DMS 273 (cell line): ENCODE results near the gene NTHL1.
A peak's percentile ranks its signal among the peaks of the same experiment; 100 is the strongest.

Experiments
- DNase-seq: peaks from one replicate; lab custom pipeline; 2025; ENCODE audit not compliant: unreplicated experiment; lab: John Stamatoyannopoulos, UW

NTHL1 gene

GRCh38 chr16:2047330-2048115, at the start of gene NTHL1, which contains the start of gene TSC2:
Gene NTHL1 (minus strand): TSS chr16:2047834. CDS start chr16:2047823, 11 bp downstream.
Gene TSC2 (plus strand): TSS chr16:2047985. CDS start chr16:2048616, 631 bp downstream.
- peak; percentile 99 for DNase-seq

GRCh38 chr16:2096853-2097595, 49.4 kb upstream of the NTHL1 start:
- DNase-seq: no peak

GRCh38 chr16:2095918-2096582, 48.4 kb upstream of the NTHL1 start:
- DNase-seq: no peak

GRCh38 chr16:2095315-2095853, 47.8 kb upstream of the NTHL1 start:
- no peak for DNase-seq

- no peak for DNase-seq
Measured at GRCh38 chr16:2093793-2094192, 46.2 kb upstream of the NTHL1 start.

GRCh38 chr16:2092866-2093265, 45.2 kb upstream of the NTHL1 start:
- DNase-seq: no peak

GRCh38 chr16:2092256-2092620, 44.6 kb upstream of the NTHL1 start:
- DNase-seq: no peak

GRCh38 chr16:2091547-2092255, 44.1 kb upstream of the NTHL1 start:
- no peak for DNase-seq

GRCh38 chr16:2090777-2091546, 43.3 kb upstream of the NTHL1 start:
- DNase-seq: no peak

- DNase-seq: no peak
Measured at GRCh38 chr16:2090481-2090776, 42.8 kb upstream of the NTHL1 start.

GRCh38 chr16:2089706-2090480, 42.3 kb upstream of the NTHL1 start:
- no peak for DNase-seq

- DNase-seq: peak; percentile 53
Measured at GRCh38 chr16:2088759-2089358, 41.2 kb upstream of the NTHL1 start.

GRCh38 chr16:2087748-2088631, 40.4 kb upstream of the NTHL1 start:
- peak; percentile 52 for DNase-seq

GRCh38 chr16:2086812-2087747, 39.4 kb upstream of the NTHL1 start:
- DNase-seq: no peak

GRCh38 chr16:2086106-2086742, 38.6 kb upstream of the NTHL1 start:
- no peak for DNase-seq

GRCh38 chr16:2085669-2086068, 38.0 kb upstream of the NTHL1 start:
- DNase-seq: peak; percentile 44
